Keratinocyte (primary cell): ENCODE measurements around the gene MCCD1. TPM values are rescaled to one million over a fixed set of nuclear protein-coding genes. Genes with fewer than 3 reads are reported as not detected.

Source experiments
- DNase-seq: peaks from one replicate; pipeline ENCODE4 v3.0.0-alpha.2; 2011; ENCODE audit warnings: low read depth, missing footprints, low spot score
- FAIRE-seq: peaks from 2 replicates; lab custom pipeline; 2011; peaks lifted over from hg19 to GRCh38; lab: Jason Lieb, UNC
- H2AFZ ChIP-seq: 2 replicates; pipeline ENCODE4 v1.6.0; 2012; ENCODE audit warnings: low read length, control low read depth, inconsistent platforms; ENCODE audit not compliant: control insufficient read depth
- H3K27ac ChIP-seq: 2 replicates; pipeline ENCODE4 v1.5.1; 2011; ENCODE audit warnings: low read length; ENCODE audit not compliant: control insufficient read depth, insufficient read depth
- H3K27me3 ChIP-seq: 3 replicates; pipeline ENCODE4 v1.6.0; 2011; ENCODE audit warnings: low read length; ENCODE audit not compliant: control insufficient read depth, insufficient read depth; ENCODE audit errors: extremely low read depth
- H3K36me3 ChIP-seq, 2 experiments: 2 replicates in 1 of 2; 3 replicates in 1 of 2; pipeline ENCODE4 v1.5.1; 2011; ENCODE audit warnings: low read length in 2 of 2, mild to moderate bottlenecking in 1 of 2; ENCODE audit not compliant: control insufficient read depth in 2 of 2, insufficient read depth in 2 of 2; ENCODE audit errors: extremely low read depth in 1 of 2
- H3K4me1 ChIP-seq: 3 replicates; pipeline ENCODE4 v1.5.1; 2011; ENCODE audit warnings: low read length; ENCODE audit not compliant: control insufficient read depth, insufficient read depth; ENCODE audit errors: extremely low read depth
- H3K4me2 ChIP-seq: 3 replicates; pipeline ENCODE4 v1.6.0; 2011; ENCODE audit warnings: low read depth, low read length; ENCODE audit not compliant: control insufficient read depth, insufficient read depth; ENCODE audit errors: extremely low read depth
- H3K4me3 ChIP-seq, 3 experiments: fragments of 200-600 bp in 1 of 3; sonication (generic) in 1 of 3; 2 replicates in 2 of 3; 3 replicates in 1 of 3; pipeline ENCODE4 v1.5.1; 2011 to 2016; ENCODE audit warnings: low read length in 3 of 3, mild to moderate bottlenecking in 3 of 3, control low read depth in 2 of 3, inconsistent platforms in 1 of 3, low read depth in 1 of 3, mixed read lengths in 1 of 3, mixed run types in 1 of 3, moderate library complexity in 1 of 3; ENCODE audit not compliant: control insufficient read depth in 2 of 3, insufficient read depth in 2 of 3; ENCODE audit errors: extremely low read depth in 1 of 3
- H3K79me2 ChIP-seq: 2 replicates; pipeline ENCODE4 v1.6.0; 2012; ENCODE audit warnings: low read length; ENCODE audit not compliant: control insufficient read depth, insufficient read depth
- H3K9ac ChIP-seq: 3 replicates; pipeline ENCODE4 v1.6.0; 2011; ENCODE audit warnings: low read length; ENCODE audit not compliant: control insufficient read depth, insufficient read depth; ENCODE audit errors: extremely low read depth
- H3K9me1 ChIP-seq: 3 replicates; pipeline ENCODE4 v1.6.0; 2011; ENCODE audit warnings: low read length; ENCODE audit not compliant: control insufficient read depth, insufficient read depth; ENCODE audit errors: extremely low read depth
- H3K9me3 ChIP-seq: 2 replicates; pipeline ENCODE4 v1.5.1; 2012; ENCODE audit warnings: low read depth, low read length; ENCODE audit not compliant: control insufficient read depth
- H4K20me1 ChIP-seq: 3 replicates; pipeline ENCODE4 v1.6.0; 2011; ENCODE audit warnings: low read length; ENCODE audit not compliant: control insufficient read depth, insufficient read depth; ENCODE audit errors: extremely low read depth
- CTCF ChIP-seq, 3 experiments: IDR thresholded peaks in 1 of 3; conservative IDR thresholded peaks in 1 of 3; optimal IDR thresholded peaks in 1 of 3; 2 replicates in 2 of 3; 3 replicates in 1 of 3; pipeline versions ENCODE3 to v1.5.1; 2011; ENCODE audit warnings: low read length in 3 of 3, mild to moderate bottlenecking in 3 of 3, moderate library complexity in 2 of 3, control low read depth in 1 of 3, inconsistent platforms in 1 of 3; ENCODE audit not compliant: insufficient read depth in 2 of 3; ENCODE audit errors: extremely low read depth in 1 of 3
- EZH2 ChIP-seq: IDR thresholded peaks from one replicate; pipeline ENCODE4 v1.6.1; 2012; ENCODE audit warnings: inconsistent platforms, mild to moderate bottlenecking, low read length, moderate library complexity
- dilution Hi-C: fragments of 300-500 bp; cut with MboI; formaldehyde crosslinking; loops from one replicate; pipeline ENCODE4 v1.7.0; 2020; ENCODE audit warnings: low sequenced_read_pairs; ENCODE audit not compliant: extremely low pct_ligation_motif_present
- polyA plus RNA-seq, 5 experiments: library from polyadenylated mRNA; depleted of rRNA in 3 of 5; stranded (reverse) in 3 of 5; stranded (forward) in 1 of 5; unstranded in 1 of 5; fragments of >200 nt; gene quantifications; 1 replicate in 1 of 5; 2 replicates in 3 of 5; 3 replicates in 1 of 5; pipeline versions ENCODE4 v1.2.1 to v1.2.3, GENCODE V29; 2011 to 2012; ENCODE audit warnings: missing spikeins in 2 of 5, low read depth in 1 of 5, low replicate concordance in 1 of 5

MCCD1 gene
- polyA plus RNA-seq, 1 donor (not counting 4 experiments of a cell fraction or from before 2014, with no cell fraction given): not detected

DNA sequence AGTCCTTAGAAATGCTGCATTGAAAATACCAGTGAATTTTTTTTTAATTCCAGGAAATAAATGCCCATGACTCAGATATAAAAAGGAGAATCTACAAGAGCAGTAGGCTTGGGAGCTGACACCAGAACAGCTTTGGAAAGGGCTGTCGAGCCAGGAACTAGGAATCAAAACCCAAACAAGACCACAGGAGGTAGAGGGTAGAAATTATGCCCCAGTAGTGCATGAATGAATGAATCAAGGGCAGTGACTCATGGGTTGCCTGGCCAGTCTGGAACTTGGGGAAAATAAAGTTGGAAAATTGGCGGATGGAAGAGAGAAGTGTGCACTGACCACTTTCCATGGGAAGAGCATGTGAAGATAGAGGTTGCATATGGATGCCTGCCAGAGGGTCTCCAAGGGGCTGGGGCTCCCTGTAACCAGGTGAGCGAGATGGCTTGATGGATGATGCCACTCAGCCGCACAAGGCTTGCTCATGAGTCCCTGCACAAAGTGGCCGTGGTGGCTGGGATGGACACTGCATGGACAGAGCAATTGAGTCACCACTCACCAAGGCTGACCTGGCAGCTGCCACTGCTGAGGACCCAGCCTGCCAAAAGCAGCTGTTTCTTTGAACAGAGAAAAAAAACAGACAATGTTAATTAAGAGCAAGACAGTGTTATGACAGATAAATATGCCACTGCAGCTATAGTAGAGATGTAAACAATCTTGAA is 15.2 kb upstream of the MCCD1 start:
- Histone ChIP-seq H2AFZ (no peak overlapping the region), H3K4me3 (no peak overlapping the region), H3K4me2 (no peak overlapping the region), H3K4me1 (no peaks in the 10 kb centered on the region), H3K79me2 (no peaks in the 10 kb centered on the region), H3K9ac (no peak overlapping the region), H3K9me1 (no peaks in the 10 kb centered on the region), H3K36me3 (no peaks in the 10 kb centered on the region), H3K27me3 (no peaks in the 10 kb centered on the region), H3K9me3 (no peaks in the 10 kb centered on the region), H4K20me1 (no peaks in the 10 kb centered on the region), H3K27ac (no peak overlapping the region)
- FAIRE-seq (no peak), DNase-seq (no peak)
- no peak for TF ChIP-seq CTCF (optimal IDR thresholded peaks at IDR 0.05 in 1 of 3, IDR thresholded peaks at IDR 0.05 in 1 of 3, conservative IDR thresholded peaks at IDR 0.05 in 1 of 3; ENCODE audit: extremely low read depth in 1 of 3, insufficient read depth in 2 of 3, low read length in 3 of 3)
- TF ChIP-seq EZH2: no peak
- dilution Hi-C loops: no loop called here

GRCh38 chr6:31521835-31522234 is 6.9 kb upstream of the MCCD1 start:
- Histone ChIP-seq H3K36me3 (no peaks in the 10 kb centered on the region), H3K79me2 (no peaks in the 10 kb centered on the region), H3K9me1 (no peaks in the 10 kb centered on the region), H3K27ac (no peak overlapping the region), H2AFZ (no peak overlapping the region), H4K20me1 (no peaks in the 10 kb centered on the region), H3K4me3 (no peak overlapping the region), H3K4me1 (peaks cover 7% of the 10 kb centered on the region), H3K4me2 (no peak overlapping the region), H3K9ac (no peak overlapping the region), H3K27me3 (no peaks in the 10 kb centered on the region), H3K9me3 (no peaks in the 10 kb centered on the region)
- dilution Hi-C loops: no loop called here
- FAIRE-seq (no peak), DNase-seq (no peak)
- TF ChIP-seq EZH2 (no peak), CTCF (optimal IDR thresholded peaks at IDR 0.05 in 1 of 3, IDR thresholded peaks at IDR 0.05 in 1 of 3, conservative IDR thresholded peaks at IDR 0.05 in 1 of 3; ENCODE audit: extremely low read depth in 1 of 3, insufficient read depth in 2 of 3, low read length in 3 of 3) (no peak)
